Measurements from ENCODE around the gene UBP1. TPM values are rescaled to one million over a fixed set of nuclear protein-coding genes. Genes with fewer than 3 reads are reported as not detected.
A peak's percentile ranks its signal among the peaks of the same experiment; 100 is the strongest.

UBP1 gene
- total and polyA plus RNA-seq, 9 of the 15 experiments (the other 6 are each of a cell fraction or from before 2014, with no cell fraction given): 13.6 to 143 (median 79.6) TPM

DNA sequence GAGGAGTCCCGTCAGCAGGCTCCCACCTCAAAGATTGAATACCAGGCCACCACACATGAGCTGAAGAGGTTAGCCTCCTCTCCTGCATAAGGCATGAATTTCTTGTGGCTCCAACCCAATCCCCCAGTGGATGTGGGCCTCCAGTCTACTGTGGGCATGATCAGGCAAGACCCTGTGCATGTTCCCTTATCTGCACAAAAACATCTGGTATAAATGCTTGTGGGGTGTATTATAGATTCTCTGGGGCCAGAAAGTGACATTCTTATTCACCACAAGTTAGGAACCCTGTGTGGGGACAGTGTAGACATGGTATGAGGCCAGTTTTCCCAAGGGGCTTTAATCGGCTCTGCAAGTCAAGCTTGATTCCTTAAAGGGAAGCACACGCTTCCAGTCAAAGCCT, 18.2 kb upstream of the UBP1 start:
- DNase-seq (ENCODE audit: extremely low read depth in 1 of 4, low spot score in 3 of 4) (no peak), FAIRE-seq (no peak), ATAC-seq (no peak)
- WGBS (ENCODE audit: insufficient coverage, low coverage, missing lambda C conversion rate): 48% methylated on average over 3 of the region's 3 CpGs
- Histone ChIP-seq H3K27me3 (ENCODE audit: control insufficient read depth in 2 of 2, insufficient read depth in 2 of 2, low read length in 2 of 2) (no peaks in the 10 kb centered on the region), H3K4me2 (ENCODE audit: insufficient read depth, low read length) (no peak overlapping the region), H3K9me1 (ENCODE audit: control insufficient read depth, insufficient read depth, low read length) (no peaks in the 10 kb centered on the region), H3K4me3 (no peak overlapping the region), H3K4me1 (replicated peaks in 1 of 2; ENCODE audit: control insufficient read depth in 2 of 2, insufficient read depth in 2 of 2, low read length in 2 of 2) (no peaks in the 10 kb centered on the region; a peak in 1 of 5 replicates), H3K36me3 (ENCODE audit: control insufficient read depth, insufficient read depth, low read length) (no peaks in the 10 kb centered on the region), H3K27ac (ENCODE audit: extremely low read depth, low read depth, low read length) (no peak overlapping the region), H3K9ac (ENCODE audit: insufficient read depth in 1 of 2, low read depth in 2 of 2, low read length in 2 of 2) (no peak overlapping the region), H2AFZ (ENCODE audit: low read depth, low read length) (no peak overlapping the region), H3K9me3 (replicated peaks; ENCODE audit: control insufficient read depth, insufficient read depth, low read depth, low read length) (peaks cover 6% of the 10 kb centered on the region; the same call in 1 of the 2 replicates), H3K79me2 (ENCODE audit: control insufficient read depth, insufficient read depth, low read length) (no peaks in the 10 kb centered on the region), H4K20me1 (replicated peaks; ENCODE audit: control insufficient read depth, insufficient read depth, low read length) (no peaks in the 10 kb centered on the region)
- BruUV-seq (replicated peaks): no TSS peak
- CTCF ChIA-PET (ENCODE audit: low intra/inter-chr PET ratio): no interaction called here
- intact Hi-C loops (cut with micrococcal nuclease) (no loop called here), in situ Hi-C loops (cut with MboI) (no loop called here)
- POLR2A ChIA-PET: interaction anchor here (0.6 kb wide), 1 partner anchor 49 kb away, joined by 3 read pairs; no protein-coding TSS in a partner anchor
- no peak for TF ChIP-seq TCFL5 (CRISPR knock-in tag; conservative IDR thresholded peaks at IDR 0.05)

GRCh38 chr3:33456756-33457155, 16.6 kb upstream of the UBP1 start:
- DNase-seq (ENCODE audit: extremely low read depth in 1 of 4, low spot score in 3 of 4) (no peak), ATAC-seq (no peak), FAIRE-seq (no peak)
- TF ChIP-seq KLF6 (CRISPR knock-in tag; IDR thresholded peaks at IDR 0.05; ENCODE audit: borderline replicate concordance) (no peak), ZNF121 (CRISPR knock-in tag; conservative IDR thresholded peaks at IDR 0.05) (peak; percentile 49; the same call in 1 of the 2 replicates)
- TF ChIP-seq, protein P1, sequence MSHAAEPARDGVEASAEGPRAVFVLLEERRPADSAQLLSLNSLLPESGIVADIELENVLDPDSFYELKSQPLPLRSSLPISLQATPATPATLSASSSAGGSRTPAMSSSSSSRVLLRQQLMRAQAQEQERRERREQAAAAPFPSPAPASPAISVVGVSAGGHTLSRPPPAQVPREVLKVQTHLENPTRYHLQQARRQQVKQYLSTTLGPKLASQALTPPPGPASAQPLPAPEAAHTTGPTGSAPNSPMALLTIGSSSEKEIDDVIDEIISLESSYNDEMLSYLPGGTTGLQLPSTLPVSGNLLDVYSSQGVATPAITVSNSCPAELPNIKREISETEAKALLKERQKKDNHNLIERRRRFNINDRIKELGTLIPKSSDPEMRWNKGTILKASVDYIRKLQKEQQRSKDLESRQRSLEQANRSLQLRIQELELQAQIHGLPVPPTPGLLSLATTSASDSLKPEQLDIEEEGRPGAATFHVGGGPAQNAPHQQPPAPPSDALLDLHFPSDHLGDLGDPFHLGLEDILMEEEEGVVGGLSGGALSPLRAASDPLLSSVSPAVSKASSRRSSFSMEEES (CRISPR knock-in tag; IDR thresholded peaks at IDR 0.05): peak; percentile 43
- Histone ChIP-seq H3K27ac (ENCODE audit: extremely low read depth, low read depth, low read length) (no peak overlapping the region), H3K4me3 (no peak overlapping the region), H3K27me3 (ENCODE audit: control insufficient read depth in 2 of 2, insufficient read depth in 2 of 2, low read length in 2 of 2) (no peaks in the 10 kb centered on the region), H3K9ac (ENCODE audit: insufficient read depth in 1 of 2, low read depth in 2 of 2, low read length in 2 of 2) (no peak overlapping the region), H3K79me2 (ENCODE audit: control insufficient read depth, insufficient read depth, low read length) (no peaks in the 10 kb centered on the region), H3K4me1 (replicated peaks in 1 of 2; ENCODE audit: control insufficient read depth in 2 of 2, insufficient read depth in 2 of 2, low read length in 2 of 2) (no peaks in the 10 kb centered on the region; a peak in 1 of 5 replicates), H3K4me2 (ENCODE audit: insufficient read depth, low read length) (no peak overlapping the region), H3K36me3 (ENCODE audit: control insufficient read depth, insufficient read depth, low read length) (no peaks in the 10 kb centered on the region), H4K20me1 (replicated peaks; ENCODE audit: control insufficient read depth, insufficient read depth, low read length) (no peaks in the 10 kb centered on the region), H3K9me1 (ENCODE audit: control insufficient read depth, insufficient read depth, low read length) (no peaks in the 10 kb centered on the region), H3K9me3 (replicated peaks; ENCODE audit: control insufficient read depth, insufficient read depth, low read depth, low read length) (peaks cover 6% of the 10 kb centered on the region; the same call in 1 of the 2 replicates), H2AFZ (ENCODE audit: low read depth, low read length) (no peak overlapping the region)
- in situ Hi-C loops (cut with MboI) (no loop called here), intact Hi-C loops (cut with micrococcal nuclease) (no loop called here)
- no TSS peak for BruUV-seq (replicated peaks)
- WGBS (ENCODE audit: insufficient coverage, low coverage, missing lambda C conversion rate): 3% methylated on average over 2 of the region's 2 CpGs
- POLR2A ChIA-PET: no interaction called here
- CTCF ChIA-PET (ENCODE audit: low intra/inter-chr PET ratio): no interaction called here
